NB4 (cell line): ENCODE data around the gene OPN1SW.
A peak's percentile ranks its signal among the peaks of the same experiment; 100 is the strongest.

Source experiments
- DNase-seq: peaks from one replicate; pipeline ENCODE4 v3.0.0; 2010; ENCODE audit warnings: low read depth
- H3K4me3 ChIP-seq: one replicate; pipeline ENCODE4 v1.5.1; 2011; ENCODE audit warnings: mild to moderate bottlenecking, low read depth, low read length, moderate library complexity
- CTCF ChIP-seq: IDR thresholded peaks from one replicate; pipeline ENCODE4 v1.5.1; 2012; ENCODE audit warnings: low read depth, low read length
- MAX ChIP-seq: IDR thresholded peaks from 2 replicates; pipeline ENCODE4 v1.6.1; 2011; ENCODE audit warnings: low read depth, low read length
- MYC ChIP-seq: IDR thresholded peaks from 2 replicates; pipeline ENCODE4 v1.6.1; 2011; ENCODE audit warnings: low read depth, low read length
- POLR2A ChIP-seq: IDR thresholded peaks from 2 replicates; pipeline ENCODE4 v1.6.1; 2011; ENCODE audit warnings: mild to moderate bottlenecking; ENCODE audit not compliant: insufficient read length; ENCODE audit errors: extremely low read depth

Gene OPN1SW

GRCh38 chr7:128783143-128783861, 7.7 kb upstream of the OPN1SW start:
- peak; percentile 76 for DNase-seq
- H3K4me3 ChIP-seq, result no peak overlapping the region
- TF ChIP-seq CTCF (no peak), MAX (no peak), POLR2A (no peak), MYC (no peak)

- no peak for DNase-seq
- no peak overlapping the region for H3K4me3 ChIP-seq
- TF ChIP-seq MAX (no peak), POLR2A (no peak), CTCF (no peak), MYC (no peak)
These were observed 6.3 kb upstream of the OPN1SW start for GRCh38 chr7:128781851-128782250.

GRCh38 chr7:128781126-128781525, 5.5 kb upstream of the OPN1SW start:
- no peak for TF ChIP-seq CTCF
- TF ChIP-seq MYC, result no peak
- TF ChIP-seq MAX, result no peak
- no peak for TF ChIP-seq POLR2A
- DNase-seq, result no peak

GRCh38 chr7:128778946-128779345, 3.4 kb upstream of the OPN1SW start:
- TF ChIP-seq CTCF (no peak), MYC (no peak), POLR2A (no peak), MAX (no peak)

More at GRCh38 chr7:128781126-128781525, 5.5 kb upstream of the OPN1SW start:
- H3K4me3 ChIP-seq, result no peak overlapping the region

GRCh38 chr7:128777156-128778123, 1.8 kb upstream of the OPN1SW start:
- DNase-seq, result peak; percentile 26
- TF ChIP-seq MYC, result no peak
- no peak for TF ChIP-seq CTCF
- TF ChIP-seq POLR2A, result no peak
- TF ChIP-seq MAX, result no peak
- no peak overlapping the region for H3K4me3 ChIP-seq

More at GRCh38 chr7:128778946-128779345, 3.4 kb upstream of the OPN1SW start:
- H3K4me3 ChIP-seq, result no peak overlapping the region
- no peak for DNase-seq
